Cardiac muscle cell (in vitro differentiated cells and primary cell): Measurements from ENCODE around the gene TMA7. TPM values are rescaled to one million over a fixed set of nuclear protein-coding genes. Genes with fewer than 3 reads are reported as not detected.

Experiments
- DNase-seq, 2 donors: peaks; one replicate each; pipeline versions ENCODE4 v3.0.0 to v3.0.0-alpha.2; 2010 to 2017; ENCODE audit warnings: low read depth in 1 of 2, low spot score in 1 of 2
- H3K27ac ChIP-seq: fragments of 200-600 bp; sonication (generic); 2 replicates; pipeline ENCODE4 v1.5.1; 2016
- H3K27me3 ChIP-seq: fragments of 200-600 bp; sonication (generic); 2 replicates; pipeline ENCODE4 v1.6.0; 2016; ENCODE audit warnings: control low read depth
- H3K36me3 ChIP-seq: fragments of 200-600 bp; sonication (generic); 2 replicates; pipeline ENCODE4 v1.5.1; 2016; ENCODE audit warnings: control low read depth
- H3K4me1 ChIP-seq: fragments of 200-600 bp; sonication (generic); 2 replicates; pipeline ENCODE4 v1.8.1; 2017; ENCODE audit warnings: low read depth, mild to moderate bottlenecking, mixed run types
- H3K4me3 ChIP-seq: fragments of 200-600 bp; sonication (generic); 2 replicates; pipeline ENCODE4 v1.5.1; 2016; ENCODE audit warnings: mild to moderate bottlenecking
- H3K9me3 ChIP-seq: fragments of 200-600 bp; sonication (generic); 2 replicates; pipeline ENCODE4 v1.5.1; 2017; ENCODE audit warnings: low read depth, mild to moderate bottlenecking, control low read depth
- polyA plus RNA-seq: library from polyadenylated mRNA; unstranded; fragments of >200 nt; fragmentation: Nextera tagmentation; extraction: Ambion mirVana; gene quantifications from 2 replicates; pipeline ENCODE4 v1.2.1, GENCODE V29; 2016
- total RNA-seq: library from RNA; depleted of rRNA; stranded (reverse); fragments of >200 nt; gene quantifications from 2 replicates; pipeline ENCODE4 v1.2.3, GENCODE V29; 2016
- TF ChIP-seq, protein P1 (sequence below): IDR thresholded peaks from 2 replicates; pipeline ENCODE4 v1.5.1; 2012; ENCODE audit warnings: low read depth, mild to moderate bottlenecking, low read length

Gene TMA7
- total and polyA plus RNA-seq, 2 experiments from 2014 or later: 172 to 609 TPM

DNA sequence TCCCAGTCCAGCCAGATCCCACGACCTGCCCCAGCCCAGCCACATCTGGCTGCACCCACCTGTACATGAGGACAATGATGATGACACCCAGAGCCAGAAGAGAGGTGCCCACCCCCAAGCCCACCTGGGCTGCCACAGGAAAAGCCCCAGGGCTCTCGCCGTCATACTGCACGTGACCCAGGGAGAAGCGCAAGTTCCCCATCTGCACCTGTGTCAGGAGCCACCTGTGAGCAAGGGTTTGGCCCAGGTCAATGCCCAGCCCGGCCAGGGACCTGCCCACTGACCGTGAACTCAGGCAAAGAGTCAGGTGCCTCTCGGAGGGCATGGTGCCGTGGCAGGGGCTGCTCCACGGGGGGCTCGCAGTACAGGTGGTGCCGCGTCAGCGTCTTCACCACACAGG, 26.4 kb upstream of the TMA7 start:
- no peak overlapping the region for H3K4me3 ChIP-seq
- TF ChIP-seq, protein P1, sequence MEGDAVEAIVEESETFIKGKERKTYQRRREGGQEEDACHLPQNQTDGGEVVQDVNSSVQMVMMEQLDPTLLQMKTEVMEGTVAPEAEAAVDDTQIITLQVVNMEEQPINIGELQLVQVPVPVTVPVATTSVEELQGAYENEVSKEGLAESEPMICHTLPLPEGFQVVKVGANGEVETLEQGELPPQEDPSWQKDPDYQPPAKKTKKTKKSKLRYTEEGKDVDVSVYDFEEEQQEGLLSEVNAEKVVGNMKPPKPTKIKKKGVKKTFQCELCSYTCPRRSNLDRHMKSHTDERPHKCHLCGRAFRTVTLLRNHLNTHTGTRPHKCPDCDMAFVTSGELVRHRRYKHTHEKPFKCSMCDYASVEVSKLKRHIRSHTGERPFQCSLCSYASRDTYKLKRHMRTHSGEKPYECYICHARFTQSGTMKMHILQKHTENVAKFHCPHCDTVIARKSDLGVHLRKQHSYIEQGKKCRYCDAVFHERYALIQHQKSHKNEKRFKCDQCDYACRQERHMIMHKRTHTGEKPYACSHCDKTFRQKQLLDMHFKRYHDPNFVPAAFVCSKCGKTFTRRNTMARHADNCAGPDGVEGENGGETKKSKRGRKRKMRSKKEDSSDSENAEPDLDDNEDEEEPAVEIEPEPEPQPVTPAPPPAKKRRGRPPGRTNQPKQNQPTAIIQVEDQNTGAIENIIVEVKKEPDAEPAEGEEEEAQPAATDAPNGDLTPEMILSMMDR: no peak
- H3K4me1 ChIP-seq: no peaks in the 10 kb centered on the region
- DNase-seq: no peak
- H3K9me3 ChIP-seq: no peaks in the 10 kb centered on the region
- no peak overlapping the region for H3K27ac ChIP-seq
- H3K36me3 ChIP-seq: peaks cover 24% of the 10 kb centered on the region
- no peaks in the 10 kb centered on the region for H3K27me3 ChIP-seq

DNA sequence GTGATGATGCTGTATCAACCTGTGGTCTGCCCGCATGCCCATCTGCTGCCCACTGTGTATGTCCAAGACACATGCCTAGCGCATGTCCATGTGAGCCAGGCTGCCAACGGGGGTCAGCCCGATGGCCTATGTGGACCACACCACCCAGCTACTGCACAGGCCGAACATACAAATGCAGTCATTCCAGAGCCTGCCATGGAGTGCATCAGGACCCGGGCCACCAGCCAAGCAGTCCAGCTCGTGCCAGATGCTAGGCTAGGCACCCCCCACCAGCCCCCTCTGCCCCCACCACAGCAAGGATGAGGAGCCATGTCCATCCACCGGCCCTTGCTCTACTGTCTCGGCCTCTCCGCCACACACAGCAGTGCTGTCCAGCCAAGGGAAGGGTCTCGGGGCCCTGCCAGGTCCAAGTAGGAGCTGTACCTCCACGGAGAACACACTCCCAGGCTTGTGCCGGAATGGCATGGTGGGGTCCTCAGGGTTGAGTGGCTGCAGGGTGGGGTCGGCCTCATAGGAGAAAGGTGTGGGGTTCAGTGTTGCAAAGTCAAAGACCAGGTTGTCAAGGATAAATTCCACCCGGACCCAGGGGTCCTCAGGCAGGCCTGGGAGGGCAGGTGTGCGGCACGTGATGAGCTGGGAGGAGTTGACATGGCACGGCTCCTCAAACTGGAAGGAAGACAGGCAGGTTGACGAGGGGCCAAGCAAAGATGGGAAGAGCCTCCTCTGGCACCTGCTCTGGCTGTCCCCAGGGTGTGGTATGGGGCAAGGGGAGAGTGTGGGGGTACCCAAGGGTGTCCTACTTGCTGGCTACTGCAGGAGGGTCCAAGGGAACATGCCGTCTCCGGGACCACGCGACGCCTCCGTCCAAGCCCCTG, 25.4 kb upstream of the TMA7 start:
- Histone ChIP-seq H3K4me1 (no peaks in the 10 kb centered on the region), H3K9me3 (no peaks in the 10 kb centered on the region), H3K27ac (no peak overlapping the region), H3K36me3 (peaks cover 24% of the 10 kb centered on the region), H3K4me3 (no peak overlapping the region), H3K27me3 (no peaks in the 10 kb centered on the region)
- TF ChIP-seq, protein P1: no peak
- DNase-seq: no peak

DNA sequence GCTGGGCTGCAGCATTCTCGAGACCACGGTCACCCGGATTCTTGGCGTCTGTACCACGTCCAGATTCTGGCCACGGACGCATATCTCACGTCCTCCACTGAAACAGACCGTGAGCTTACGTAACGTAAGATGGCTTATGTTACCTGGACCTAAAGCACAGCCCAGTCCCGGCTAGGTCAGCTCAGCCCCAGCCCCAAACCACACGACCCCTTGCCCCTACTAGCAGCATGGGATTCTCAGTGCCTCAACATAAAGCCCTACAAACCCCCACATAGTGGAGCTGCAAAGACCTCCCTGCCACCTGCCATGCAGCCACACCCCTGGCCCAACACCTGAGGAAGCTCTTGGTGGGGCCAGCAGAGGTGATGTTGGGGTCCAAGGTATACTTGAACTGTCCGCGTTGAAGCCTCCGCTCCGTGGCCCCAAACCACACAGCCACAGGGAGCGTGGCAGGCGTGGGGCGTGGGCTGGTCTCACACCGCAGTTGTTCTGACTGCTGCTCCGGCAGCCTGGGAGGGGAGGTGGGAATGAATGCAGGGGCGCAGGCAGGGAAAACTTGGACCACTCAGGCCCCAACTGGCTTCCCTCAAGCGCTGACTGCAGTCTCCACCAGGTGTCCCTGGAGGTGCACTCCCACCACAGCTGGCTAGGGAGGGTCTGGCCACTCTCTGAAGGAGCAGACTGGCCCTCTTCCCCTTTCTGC, 24.7 kb upstream of the TMA7 start:
- Histone ChIP-seq H3K4me3 (no peak overlapping the region), H3K27ac (no peak overlapping the region), H3K4me1 (no peaks in the 10 kb centered on the region), H3K27me3 (no peaks in the 10 kb centered on the region), H3K36me3 (peaks cover 21% of the 10 kb centered on the region), H3K9me3 (no peaks in the 10 kb centered on the region)
- TF ChIP-seq, protein P1: no peak
- no peak for DNase-seq

DNA sequence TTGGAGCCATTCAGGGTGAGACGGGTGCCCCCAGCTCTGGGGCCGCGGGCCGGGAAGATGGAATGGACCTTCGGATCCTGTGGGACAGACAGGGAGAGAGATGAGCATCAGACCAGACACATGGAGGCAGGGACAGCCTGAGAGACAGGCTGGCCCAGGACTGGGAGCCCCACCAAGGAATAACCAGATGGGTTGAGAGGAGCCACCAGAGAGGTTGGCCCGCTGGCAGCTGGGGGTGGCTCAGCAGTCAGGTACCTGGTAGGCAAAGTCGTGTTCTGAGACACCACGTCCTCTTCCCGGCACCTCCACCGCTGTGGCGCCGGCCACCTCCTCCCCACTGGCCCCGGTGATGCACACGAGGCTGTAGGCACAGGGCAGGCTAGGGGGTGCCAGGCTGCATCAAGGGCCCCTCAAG, 24.0 kb upstream of the TMA7 start:
- TF ChIP-seq, protein P1: no peak
- H3K9me3 ChIP-seq: no peaks in the 10 kb centered on the region
- no peak overlapping the region for H3K4me3 ChIP-seq
- peaks cover 16% of the 10 kb centered on the region for H3K36me3 ChIP-seq
- no peaks in the 10 kb centered on the region for H3K4me1 ChIP-seq
- no peak for DNase-seq
- H3K27ac ChIP-seq: no peak overlapping the region
- H3K27me3 ChIP-seq: no peaks in the 10 kb centered on the region

DNA sequence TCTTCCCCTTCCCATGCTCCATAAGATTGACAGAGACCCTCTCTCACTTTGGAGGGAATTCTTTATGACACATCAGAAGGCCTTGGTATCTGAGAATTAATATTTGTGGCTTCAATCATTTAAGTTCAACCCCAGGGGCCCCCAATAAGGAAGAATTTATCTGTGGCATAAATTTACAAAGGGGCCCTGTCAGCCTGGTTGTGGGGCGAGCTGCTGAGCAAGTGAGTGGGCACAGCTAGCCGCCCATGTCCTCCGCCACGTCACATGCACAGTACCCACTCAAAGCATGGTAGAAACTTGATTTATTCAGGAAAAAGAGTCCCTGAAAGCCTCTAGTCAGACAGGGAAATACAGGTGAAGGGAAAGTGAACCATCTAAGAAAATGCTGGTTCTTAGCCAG, 23.5 kb upstream of the TMA7 start:
- no peaks in the 10 kb centered on the region for H3K4me1 ChIP-seq
- no peak overlapping the region for H3K27ac ChIP-seq
- TF ChIP-seq, protein P1: no peak
- peaks cover 15% of the 10 kb centered on the region for H3K36me3 ChIP-seq
- no peaks in the 10 kb centered on the region for H3K9me3 ChIP-seq
- no peak for DNase-seq
- H3K4me3 ChIP-seq: no peak overlapping the region
- H3K27me3 ChIP-seq: no peaks in the 10 kb centered on the region
